HepG2 (cell line): ENCODE measurements around the gene SH3BGRL2. TPM values are rescaled to one million over a fixed set of nuclear protein-coding genes. Genes with fewer than 3 reads are reported as not detected.
"Not testable (repeated sequence)": the region's sequence is repeated elsewhere in the genome, so short reads cannot be mapped to it uniquely, and the experiment has no call there.

ENCODE experiments used
- ATAC-seq: fragments of 200-7000 bp; cut with Tn5 transposase; 3 replicates; pipeline ENCODE4 v1.9.1; 2020; ENCODE audit warnings: mild to moderate bottlenecking, moderate library complexity
- BruUV-seq: library from RNA; stranded (reverse); fragments of 400-500 nt; replicated peaks from 2 replicates; lab custom pipeline; 2021; lab: Mats Ljungman, UMichigan
- CTCF ChIA-PET: fragments of 300-600 bp; formaldehyde crosslinking; extraction: SDS; loops from one replicate; lab custom pipeline; 2021; ENCODE audit warnings: low total read pairs, inconsistent platforms, low intra/inter-chr PET ratio; lab: Yijun Ruan, JAX
- POLR2A ChIA-PET: fragments of 350-600 bp; sonication (Branson Sonifier 250); formaldehyde crosslinking; loops from one replicate; lab custom pipeline; 2020; ENCODE audit warnings: antibody characterized with exemption, inconsistent platforms; lab: Yijun Ruan, JAX
- DNase-seq: peaks from one replicate; pipeline ENCODE4 v3.0.0-alpha.2; 2015; ENCODE audit warnings: low spot score
- FAIRE-seq: peaks from 3 replicates; lab custom pipeline; 2011; peaks lifted over from hg19 to GRCh38; lab: Jason Lieb, UNC
- H2AFZ ChIP-seq: one replicate; pipeline ENCODE4 v1.6.1; 2011; ENCODE audit warnings: low read length, inconsistent platforms
- H3K27ac ChIP-seq: fragments of 300-600 bp; 3 replicates; pipeline ENCODE4 v1.8.0; 2011; ENCODE audit warnings: mixed run types, mild to moderate bottlenecking, mixed read lengths, low read length, inconsistent platforms; ENCODE audit not compliant: insufficient read depth; ENCODE audit errors: extremely low read length
- H3K27me3 ChIP-seq, 2 experiments: fragments of 200-600 bp in 1 of 2; 2 replicates in 1 of 2; 3 replicates in 1 of 2; pipeline versions ENCODE4 v1.6.0 to v1.8.0; 2011; ENCODE audit warnings: low read length in 2 of 2, mild to moderate bottlenecking in 2 of 2, moderate library complexity in 2 of 2, inconsistent platforms in 1 of 2; ENCODE audit not compliant: insufficient read depth in 2 of 2, control insufficient read depth in 1 of 2
- H3K36me3 ChIP-seq, 2 experiments: fragments of 200-600 bp in 1 of 2; replicated peaks in 1 of 2; 2 replicates in 1 of 2; 3 replicates in 1 of 2; pipeline versions ENCODE4 v1.5.1 to v1.8.0; 2011; ENCODE audit warnings: low read length in 2 of 2, inconsistent platforms in 1 of 2; ENCODE audit not compliant: insufficient read depth in 2 of 2, control insufficient read depth in 1 of 2
- H3K4me1 ChIP-seq: 2 replicates; pipeline ENCODE4 v1.5.1; 2012; ENCODE audit warnings: low read length, inconsistent platforms; ENCODE audit not compliant: insufficient read depth
- H3K4me2 ChIP-seq: 2 replicates; pipeline ENCODE4 v1.6.0; 2011; ENCODE audit warnings: low read depth, low read length, inconsistent platforms
- H3K4me3 ChIP-seq, 3 experiments: fragments of 200-600 bp in 1 of 3; sonication (generic), shearing (Covaris generic) in 1 of 3; replicated peaks in 1 of 3; 2 replicates each; pipeline ENCODE4 v1.5.1; 2011 to 2016; ENCODE audit warnings: low read length in 3 of 3, inconsistent platforms in 2 of 3, low read depth in 2 of 3, mild to moderate bottlenecking in 2 of 3, control low read depth in 1 of 3, mixed read lengths in 1 of 3; ENCODE audit not compliant: insufficient read depth in 1 of 3
- H3K79me2 ChIP-seq: one replicate; pipeline ENCODE4 v1.6.1; 2011; ENCODE audit warnings: low read length, inconsistent platforms; ENCODE audit not compliant: insufficient read depth
- H3K9ac ChIP-seq: 2 replicates; pipeline ENCODE4 v1.6.0; 2011; ENCODE audit warnings: mild to moderate bottlenecking, low read depth, low read length, inconsistent platforms; ENCODE audit not compliant: insufficient read depth
- H3K9me3 ChIP-seq: 2 replicates; pipeline ENCODE4 v1.5.1; 2012; ENCODE audit warnings: mild to moderate bottlenecking, low read length
- H4K20me1 ChIP-seq: 2 replicates; pipeline ENCODE4 v1.6.0; 2011; ENCODE audit warnings: inconsistent platforms, mild to moderate bottlenecking, low read length, moderate library complexity; ENCODE audit not compliant: insufficient read depth
- BCL6 ChIP-seq: IDR thresholded peaks from 2 replicates; pipeline ENCODE4 v1.6.1; 2016; ENCODE audit warnings: missing genetic modification reagents, missing compliant biosample characterization
- ERF ChIP-seq: IDR thresholded peaks from 2 replicates; pipeline ENCODE4 v1.6.1; 2018; ENCODE audit warnings: missing biosample characterization, missing genetic modification reagents
- FOXK1 ChIP-seq: sonication (generic); formaldehyde crosslinking; IDR thresholded peaks from 2 replicates; pipeline ENCODE4 v1.4.0; 2020; ENCODE audit warnings: low read depth, missing genetic modification reagents, borderline replicate concordance
- HDAC2 ChIP-seq: sonication (generic); formaldehyde crosslinking; IDR thresholded peaks from 2 replicates; pipeline ENCODE4 v1.4.0; 2020; ENCODE audit warnings: missing genetic modification reagents
- MEIS2 ChIP-seq: sonication (generic); formaldehyde crosslinking; IDR thresholded peaks from 2 replicates; pipeline ENCODE4 v1.9.0; 2021; ENCODE audit warnings: mild to moderate bottlenecking, missing genetic modification reagents
- PITX1 ChIP-seq: sonication (generic); formaldehyde crosslinking; IDR thresholded peaks from 2 replicates; pipeline ENCODE4 v1.5.1; 2020; ENCODE audit warnings: mild to moderate bottlenecking, missing genetic modification reagents
- POGZ ChIP-seq: sonication (generic); formaldehyde crosslinking; IDR thresholded peaks from 2 replicates; pipeline ENCODE4 v1.4.0; 2020; ENCODE audit warnings: mild to moderate bottlenecking, missing genetic modification reagents
- SAP130 ChIP-seq: IDR thresholded peaks from 2 replicates; pipeline ENCODE4 v1.6.1; 2016; ENCODE audit warnings: low read depth
- ZBTB20 ChIP-seq: sonication (generic); formaldehyde crosslinking; IDR thresholded peaks from 2 replicates; pipeline ENCODE4 v1.8.1; 2023; ENCODE audit warnings: missing genetic modification reagents, low read depth, mild to moderate bottlenecking, borderline replicate concordance
- ZMYM3 ChIP-seq: sonication (generic); formaldehyde crosslinking; IDR thresholded peaks from 2 replicates; pipeline ENCODE4 v1.5.1; 2020; ENCODE audit warnings: mild to moderate bottlenecking, missing genetic modification reagents
- WGBS: methylation state at CpG from one replicate; pipeline ENCODE4 v1.1.6; 2017; ENCODE audit warnings: low lambda C conversion rate; 5-methylcytosine and 5-hydroxymethylcytosine counted together
- in situ Hi-C: cut with HindIII; loops from 2 replicates; pipeline ENCODE4 v1.10.0; 2017; ENCODE audit warnings: low pct_unique_long_range_greater_than_20kb; ENCODE audit not compliant: extremely low pct_ligation_motif_present
- intact Hi-C: fragments of 100-400 bp; cut with micrococcal nuclease; formaldehyde crosslinking; loops from one replicate; pipeline ENCODE4 v1.10.0; 2022; ENCODE audit not compliant: unreplicated experiment
- polyA plus RNA-seq, 8 experiments: library from polyadenylated mRNA; depleted of rRNA in 3 of 8; stranded (reverse) in 7 of 8; unstranded in 1 of 8; fragments of >200 nt; fragmentation: Illumina TruSeq in 4 of 8; extraction: Trizol in 4 of 8; gene quantifications; 2 replicates each; pipeline versions ENCODE4 v1.2.1 to v1.2.3, GENCODE V29; 2011 to 2016; ENCODE audit warnings: low read depth in 4 of 8, missing spikeins in 1 of 8, mixed read lengths in 1 of 8; ENCODE audit not compliant: insufficient read depth in 1 of 8
- total RNA-seq, 5 experiments: library from RNA; depleted of rRNA; stranded (reverse); fragments of >200 nt; fragmentation: Illumina TruSeq; extraction: Trizol; gene quantifications; 2 replicates each; pipeline ENCODE4 v1.2.3, GENCODE V29; 2016; ENCODE audit warnings: low read depth in 1 of 5
- TF ChIP-seq, protein P1 (sequence below): IDR thresholded peaks from 2 replicates; pipeline ENCODE4 v1.6.1; 2012; ENCODE audit warnings: inconsistent platforms
- TF ChIP-seq, protein P2 (sequence below): sonication (generic); formaldehyde crosslinking; IDR thresholded peaks from 2 replicates; pipeline ENCODE4 v1.4.0; 2020; ENCODE audit warnings: missing genetic modification reagents
- TF ChIP-seq, protein P3 (sequence below): sonication (generic); formaldehyde crosslinking; IDR thresholded peaks from 2 replicates; pipeline ENCODE4; 2020; ENCODE audit warnings: missing genetic modification reagents, mild to moderate bottlenecking, borderline replicate concordance
- TF ChIP-seq, protein P4 (sequence below): sonication (generic); formaldehyde crosslinking; IDR thresholded peaks from 2 replicates; pipeline ENCODE4 v1.5.1; 2020; ENCODE audit warnings: missing genetic modification reagents, mild to moderate bottlenecking, borderline replicate concordance
- TF ChIP-seq, protein P5 (sequence below): sonication (generic); formaldehyde crosslinking; IDR thresholded peaks from 2 replicates; pipeline ENCODE4 v1.9.0; 2022; ENCODE audit warnings: missing genetic modification reagents, mild to moderate bottlenecking, borderline replicate concordance

Gene SH3BGRL2
- total and polyA plus RNA-seq, 2 of the 13 experiments (the other 11 are each of a cell fraction or from before 2014, with no cell fraction given), result 10.9 to 28.8 TPM

DNA sequence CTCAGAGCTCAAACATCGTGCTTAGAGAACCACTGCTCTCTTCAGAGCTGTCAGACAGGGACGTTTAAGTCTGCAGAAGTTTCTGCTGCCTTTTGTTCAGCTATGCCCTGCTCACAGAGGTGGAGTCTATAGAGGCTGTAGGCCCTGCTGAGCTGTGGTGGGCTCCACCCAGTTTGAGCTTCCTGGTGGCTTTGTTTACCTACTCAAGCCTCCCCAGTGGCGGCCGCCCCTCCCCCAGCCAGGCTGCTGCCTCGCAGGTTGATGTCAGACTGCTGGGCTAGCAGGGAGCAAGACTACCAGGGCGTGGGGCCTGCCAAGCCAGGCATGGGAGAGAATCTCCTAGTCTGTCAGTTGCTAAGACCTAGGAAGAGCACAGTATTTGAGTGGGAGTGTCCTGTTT lies 32.5 kb downstream of the SH3BGRL2 start:
- H3K9me3 ChIP-seq, H2AFZ ChIP-seq, BruUV-seq, H3K36me3 ChIP-seq, intact Hi-C loops, CTCF ChIA-PET, in situ Hi-C loops, H3K79me2 ChIP-seq, H3K27me3 ChIP-seq, H4K20me1 ChIP-seq, H3K9ac ChIP-seq: not testable (repeated sequence)
- H3K4me3 ChIP-seq, result peak overlapping the region in 1 of 3 experiments; percentile 52; a peak in 2 of 6 replicates
- POLR2A ChIA-PET, result interaction anchor here (1.0 to 1.5 kb wide), 2 partner anchors 33 to 126 kb away, joined by 3 to 5 read pairs; partner anchors contain the start of genes LCA5 and SH3BGRL2
- WGBS, result 40% methylated on average over 1 of the region's 6 CpGs
- H3K27ac ChIP-seq, result peak overlapping the region; percentile 28
- ATAC-seq, result peak; percentile 95
- H3K4me1 ChIP-seq, result peaks cover 41% of the 10 kb centered on the region
- FAIRE-seq, result peak; percentile 4
- DNase-seq, result peak; percentile 71
- peak overlapping the region; percentile 64 for H3K4me2 ChIP-seq
- TF ChIP-seq ZMYM3, result peak; percentile 53; the same call in 1 of the 2 replicates
- TF ChIP-seq, protein P1, sequence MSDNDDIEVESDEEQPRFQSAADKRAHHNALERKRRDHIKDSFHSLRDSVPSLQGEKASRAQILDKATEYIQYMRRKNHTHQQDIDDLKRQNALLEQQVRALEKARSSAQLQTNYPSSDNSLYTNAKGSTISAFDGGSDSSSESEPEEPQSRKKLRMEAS, result peak; percentile 45; the same call in 1 of the 2 replicates
- TF ChIP-seq, protein P2, sequence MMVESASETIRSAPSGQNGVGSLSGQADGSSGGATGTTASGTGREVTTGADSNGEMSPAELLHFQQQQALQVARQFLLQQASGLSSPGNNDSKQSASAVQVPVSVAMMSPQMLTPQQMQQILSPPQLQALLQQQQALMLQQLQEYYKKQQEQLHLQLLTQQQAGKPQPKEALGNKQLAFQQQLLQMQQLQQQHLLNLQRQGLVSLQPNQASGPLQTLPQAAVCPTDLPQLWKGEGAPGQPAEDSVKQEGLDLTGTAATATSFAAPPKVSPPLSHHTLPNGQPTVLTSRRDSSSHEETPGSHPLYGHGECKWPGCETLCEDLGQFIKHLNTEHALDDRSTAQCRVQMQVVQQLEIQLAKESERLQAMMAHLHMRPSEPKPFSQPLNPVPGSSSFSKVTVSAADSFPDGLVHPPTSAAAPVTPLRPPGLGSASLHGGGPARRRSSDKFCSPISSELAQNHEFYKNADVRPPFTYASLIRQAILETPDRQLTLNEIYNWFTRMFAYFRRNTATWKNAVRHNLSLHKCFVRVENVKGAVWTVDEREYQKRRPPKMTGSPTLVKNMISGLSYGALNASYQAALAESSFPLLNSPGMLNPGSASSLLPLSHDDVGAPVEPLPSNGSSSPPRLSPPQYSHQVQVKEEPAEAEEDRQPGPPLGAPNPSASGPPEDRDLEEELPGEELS (CRISPR knock-in tag), result peak; percentile 35; the same call in 1 of the 2 replicates
- peak; percentile 48; the same call in 1 of the 2 replicates for TF ChIP-seq ERF (CRISPR knock-in tag)
- TF ChIP-seq, protein P3, sequence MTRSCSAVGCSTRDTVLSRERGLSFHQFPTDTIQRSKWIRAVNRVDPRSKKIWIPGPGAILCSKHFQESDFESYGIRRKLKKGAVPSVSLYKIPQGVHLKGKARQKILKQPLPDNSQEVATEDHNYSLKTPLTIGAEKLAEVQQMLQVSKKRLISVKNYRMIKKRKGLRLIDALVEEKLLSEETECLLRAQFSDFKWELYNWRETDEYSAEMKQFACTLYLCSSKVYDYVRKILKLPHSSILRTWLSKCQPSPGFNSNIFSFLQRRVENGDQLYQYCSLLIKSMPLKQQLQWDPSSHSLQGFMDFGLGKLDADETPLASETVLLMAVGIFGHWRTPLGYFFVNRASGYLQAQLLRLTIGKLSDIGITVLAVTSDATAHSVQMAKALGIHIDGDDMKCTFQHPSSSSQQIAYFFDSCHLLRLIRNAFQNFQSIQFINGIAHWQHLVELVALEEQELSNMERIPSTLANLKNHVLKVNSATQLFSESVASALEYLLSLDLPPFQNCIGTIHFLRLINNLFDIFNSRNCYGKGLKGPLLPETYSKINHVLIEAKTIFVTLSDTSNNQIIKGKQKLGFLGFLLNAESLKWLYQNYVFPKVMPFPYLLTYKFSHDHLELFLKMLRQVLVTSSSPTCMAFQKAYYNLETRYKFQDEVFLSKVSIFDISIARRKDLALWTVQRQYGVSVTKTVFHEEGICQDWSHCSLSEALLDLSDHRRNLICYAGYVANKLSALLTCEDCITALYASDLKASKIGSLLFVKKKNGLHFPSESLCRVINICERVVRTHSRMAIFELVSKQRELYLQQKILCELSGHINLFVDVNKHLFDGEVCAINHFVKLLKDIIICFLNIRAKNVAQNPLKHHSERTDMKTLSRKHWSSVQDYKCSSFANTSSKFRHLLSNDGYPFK (CRISPR knock-in tag), result peak; percentile 65; the same call in 1 of the 2 replicates
- TF ChIP-seq, protein P4, sequence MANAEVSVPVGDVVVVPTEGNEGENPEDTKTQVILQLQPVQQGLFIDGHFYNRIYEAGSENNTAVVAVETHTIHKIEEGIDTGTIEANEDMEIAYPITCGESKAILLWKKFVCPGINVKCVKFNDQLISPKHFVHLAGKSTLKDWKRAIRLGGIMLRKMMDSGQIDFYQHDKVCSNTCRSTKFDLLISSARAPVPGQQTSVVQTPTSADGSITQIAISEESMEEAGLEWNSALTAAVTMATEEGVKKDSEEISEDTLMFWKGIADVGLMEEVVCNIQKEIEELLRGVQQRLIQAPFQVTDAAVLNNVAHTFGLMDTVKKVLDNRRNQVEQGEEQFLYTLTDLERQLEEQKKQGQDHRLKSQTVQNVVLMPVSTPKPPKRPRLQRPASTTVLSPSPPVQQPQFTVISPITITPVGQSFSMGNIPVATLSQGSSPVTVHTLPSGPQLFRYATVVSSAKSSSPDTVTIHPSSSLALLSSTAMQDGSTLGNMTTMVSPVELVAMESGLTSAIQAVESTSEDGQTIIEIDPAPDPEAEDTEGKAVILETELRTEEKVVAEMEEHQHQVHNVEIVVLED, result peak; percentile 35; the same call in 1 of the 2 replicates
- TF ChIP-seq SAP130 (CRISPR knock-in tag), result peak; percentile 46
- TF ChIP-seq PITX1 (CRISPR knock-in tag), result peak; percentile 38; the same call in 1 of the 2 replicates
- 0 out of 2 replicates have a peak, but pooled peaks have one; percentile 17 for TF ChIP-seq MEIS2 (CRISPR knock-in tag)
- peak; percentile 45; the same call in 1 of the 2 replicates for TF ChIP-seq FOXK1
- TF ChIP-seq, protein P5, sequence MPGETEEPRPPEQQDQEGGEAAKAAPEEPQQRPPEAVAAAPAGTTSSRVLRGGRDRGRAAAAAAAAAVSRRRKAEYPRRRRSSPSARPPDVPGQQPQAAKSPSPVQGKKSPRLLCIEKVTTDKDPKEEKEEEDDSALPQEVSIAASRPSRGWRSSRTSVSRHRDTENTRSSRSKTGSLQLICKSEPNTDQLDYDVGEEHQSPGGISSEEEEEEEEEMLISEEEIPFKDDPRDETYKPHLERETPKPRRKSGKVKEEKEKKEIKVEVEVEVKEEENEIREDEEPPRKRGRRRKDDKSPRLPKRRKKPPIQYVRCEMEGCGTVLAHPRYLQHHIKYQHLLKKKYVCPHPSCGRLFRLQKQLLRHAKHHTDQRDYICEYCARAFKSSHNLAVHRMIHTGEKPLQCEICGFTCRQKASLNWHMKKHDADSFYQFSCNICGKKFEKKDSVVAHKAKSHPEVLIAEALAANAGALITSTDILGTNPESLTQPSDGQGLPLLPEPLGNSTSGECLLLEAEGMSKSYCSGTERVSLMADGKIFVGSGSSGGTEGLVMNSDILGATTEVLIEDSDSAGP, result peak; percentile 45; the same call in 1 of the 2 replicates
- peak; percentile 80 for TF ChIP-seq POGZ (CRISPR knock-in tag)
- peak; percentile 16; the same call in 1 of the 2 replicates for TF ChIP-seq HDAC2
- 0 out of 2 replicates have a peak, but pooled peaks have one; percentile 13 for TF ChIP-seq BCL6 (CRISPR knock-in tag)
- peak; percentile 52; the same call in 1 of the 2 replicates for TF ChIP-seq ZBTB20
